OCI-LY3 (cell line): ENCODE measurements around the gene ZC3H13.

Experiments used
- H2AFZ ChIP-seq: fragments of 200-600, 300-600 bp; shearing (Covaris generic); 2 replicates; pipeline ENCODE4 v1.6.0; 2014; ENCODE audit warnings: antibody characterized with exemption, low read depth, low read length
- H3K27ac ChIP-seq: fragments of 200-600, 300-600 bp; sonication (generic); 2 replicates; pipeline ENCODE4 v1.5.1; 2014; ENCODE audit warnings: mild to moderate bottlenecking, low read length, moderate library complexity, mixed read lengths
- H3K27me3 ChIP-seq: fragments of 200-600, 300-600 bp; sonication (generic); 2 replicates; pipeline ENCODE4 v1.6.1; 2014; ENCODE audit warnings: low read depth, low read length, mixed read lengths
- H3K36me3 ChIP-seq: fragments of 200-600, 300-600 bp; sonication (generic); replicated peaks from 2 replicates; pipeline ENCODE3; 2014; ENCODE audit warnings: low read depth, low read length, mixed read lengths
- H3K4me1 ChIP-seq: fragments of 300-600, 200-600 bp; sonication (generic); 2 replicates; pipeline ENCODE4 v1.6.1; 2014; ENCODE audit warnings: low read length, mixed read lengths
- H3K4me2 ChIP-seq: fragments of 200-600, 300-600 bp; sonication (generic); 2 replicates; pipeline ENCODE4 v1.6.1; 2014; ENCODE audit warnings: low read length, mixed read lengths
- H3K4me3 ChIP-seq: fragments of 300-600, 200-600 bp; sonication (generic); 2 replicates; pipeline ENCODE4 v1.5.1; 2014; ENCODE audit warnings: antibody characterized with exemption, mild to moderate bottlenecking, low read length, moderate library complexity
- H3K79me2 ChIP-seq: fragments of 300-600, 200-600 bp; shearing (Covaris generic); 2 replicates; pipeline ENCODE4 v1.6.1; 2014; ENCODE audit warnings: mild to moderate bottlenecking, low read length, mixed read lengths
- H3K9ac ChIP-seq: fragments of 300-600, 200-600 bp; shearing (Covaris generic); 2 replicates; pipeline ENCODE4 v1.6.0; 2014; ENCODE audit warnings: mild to moderate bottlenecking, low read length, moderate library complexity
- H3K9me3 ChIP-seq: fragments of 200-600, 300-600 bp; shearing (Covaris generic); 2 replicates; pipeline ENCODE4 v1.6.1; 2014; ENCODE audit warnings: low read length, mixed read lengths; ENCODE audit not compliant: insufficient read depth
- H4K20me1 ChIP-seq: fragments of 200-600, 300-600 bp; sonication (generic); 2 replicates; pipeline ENCODE4 v1.6.1; 2016; ENCODE audit warnings: low read length, mixed read lengths; ENCODE audit not compliant: insufficient read depth
- EZH2phosphoT487 ChIP-seq: fragments of 200-600 bp; shearing (Covaris generic); IDR thresholded peaks from 2 replicates; pipeline ENCODE4 v1.6.1; 2018; ENCODE audit warnings: antibody characterized with exemption, mixed run types, low read depth
- TF ChIP-seq, protein P1 (sequence below): fragments of 200-600, 300-600 bp; sonication (generic); IDR thresholded peaks from 2 replicates; pipeline ENCODE4 v1.5.1; 2014; ENCODE audit warnings: antibody characterized with exemption, low read length, low read depth

The ZC3H13 gene

DNA sequence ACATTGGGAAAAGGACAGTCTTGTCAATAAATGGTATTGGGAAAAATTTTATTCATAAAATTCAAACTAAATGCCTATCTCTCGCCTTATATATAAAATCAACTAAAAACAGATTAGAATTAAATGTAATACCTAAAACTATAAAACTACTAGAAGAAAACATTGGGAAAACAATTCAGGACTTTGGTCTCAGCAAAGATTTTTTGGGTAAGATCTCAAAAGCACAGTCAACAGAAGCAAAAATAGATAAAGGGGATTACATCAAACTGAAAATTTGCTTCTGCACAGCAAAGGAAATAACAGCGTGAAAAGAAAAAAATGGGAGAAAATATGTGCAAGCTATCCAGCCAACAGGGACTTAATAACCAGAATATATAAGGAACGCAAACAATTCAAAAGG, 24.3 kb upstream of the ZC3H13 start:
- peaks cover 32% of the 10 kb centered on the region for H3K4me1 ChIP-seq
- H3K4me2 ChIP-seq = no peak overlapping the region
- no peaks in the 10 kb centered on the region for H3K9me3 ChIP-seq
- no peaks in the 10 kb centered on the region for H3K79me2 ChIP-seq
- no peak overlapping the region for H3K27ac ChIP-seq
- no peaks in the 10 kb centered on the region for H3K27me3 ChIP-seq
- no peaks in the 10 kb centered on the region for H3K36me3 ChIP-seq
- no peak overlapping the region for H3K4me3 ChIP-seq
- no peak overlapping the region for H3K9ac ChIP-seq
- no peaks in the 10 kb centered on the region for H4K20me1 ChIP-seq
- no peak overlapping the region for H2AFZ ChIP-seq
- TF ChIP-seq, protein P1, sequence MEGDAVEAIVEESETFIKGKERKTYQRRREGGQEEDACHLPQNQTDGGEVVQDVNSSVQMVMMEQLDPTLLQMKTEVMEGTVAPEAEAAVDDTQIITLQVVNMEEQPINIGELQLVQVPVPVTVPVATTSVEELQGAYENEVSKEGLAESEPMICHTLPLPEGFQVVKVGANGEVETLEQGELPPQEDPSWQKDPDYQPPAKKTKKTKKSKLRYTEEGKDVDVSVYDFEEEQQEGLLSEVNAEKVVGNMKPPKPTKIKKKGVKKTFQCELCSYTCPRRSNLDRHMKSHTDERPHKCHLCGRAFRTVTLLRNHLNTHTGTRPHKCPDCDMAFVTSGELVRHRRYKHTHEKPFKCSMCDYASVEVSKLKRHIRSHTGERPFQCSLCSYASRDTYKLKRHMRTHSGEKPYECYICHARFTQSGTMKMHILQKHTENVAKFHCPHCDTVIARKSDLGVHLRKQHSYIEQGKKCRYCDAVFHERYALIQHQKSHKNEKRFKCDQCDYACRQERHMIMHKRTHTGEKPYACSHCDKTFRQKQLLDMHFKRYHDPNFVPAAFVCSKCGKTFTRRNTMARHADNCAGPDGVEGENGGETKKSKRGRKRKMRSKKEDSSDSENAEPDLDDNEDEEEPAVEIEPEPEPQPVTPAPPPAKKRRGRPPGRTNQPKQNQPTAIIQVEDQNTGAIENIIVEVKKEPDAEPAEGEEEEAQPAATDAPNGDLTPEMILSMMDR = no peak
- TF ChIP-seq EZH2phosphoT487 = no peak

DNA sequence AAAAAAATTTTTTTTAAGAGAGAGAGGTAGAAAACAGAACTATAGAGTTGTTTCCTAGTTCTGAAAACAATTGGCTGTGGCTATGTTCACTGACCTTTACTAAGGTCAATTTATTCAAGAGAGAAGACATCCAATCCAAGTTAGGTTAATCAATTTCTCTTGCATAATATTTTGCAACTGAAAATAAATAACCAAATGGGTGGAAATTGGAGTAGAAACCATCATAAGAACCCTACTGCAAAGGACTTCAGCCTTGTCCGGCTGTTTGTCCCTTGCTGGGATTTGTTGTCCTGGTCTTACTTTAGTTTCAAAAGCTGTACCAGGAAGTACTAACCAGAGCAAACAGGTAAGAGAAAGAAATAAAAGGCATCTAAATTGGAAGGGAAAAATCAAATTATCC, 23.3 kb upstream of the ZC3H13 start:
- Histone ChIP-seq H3K9me3 (no peaks in the 10 kb centered on the region), H4K20me1 (no peaks in the 10 kb centered on the region)

DNA sequence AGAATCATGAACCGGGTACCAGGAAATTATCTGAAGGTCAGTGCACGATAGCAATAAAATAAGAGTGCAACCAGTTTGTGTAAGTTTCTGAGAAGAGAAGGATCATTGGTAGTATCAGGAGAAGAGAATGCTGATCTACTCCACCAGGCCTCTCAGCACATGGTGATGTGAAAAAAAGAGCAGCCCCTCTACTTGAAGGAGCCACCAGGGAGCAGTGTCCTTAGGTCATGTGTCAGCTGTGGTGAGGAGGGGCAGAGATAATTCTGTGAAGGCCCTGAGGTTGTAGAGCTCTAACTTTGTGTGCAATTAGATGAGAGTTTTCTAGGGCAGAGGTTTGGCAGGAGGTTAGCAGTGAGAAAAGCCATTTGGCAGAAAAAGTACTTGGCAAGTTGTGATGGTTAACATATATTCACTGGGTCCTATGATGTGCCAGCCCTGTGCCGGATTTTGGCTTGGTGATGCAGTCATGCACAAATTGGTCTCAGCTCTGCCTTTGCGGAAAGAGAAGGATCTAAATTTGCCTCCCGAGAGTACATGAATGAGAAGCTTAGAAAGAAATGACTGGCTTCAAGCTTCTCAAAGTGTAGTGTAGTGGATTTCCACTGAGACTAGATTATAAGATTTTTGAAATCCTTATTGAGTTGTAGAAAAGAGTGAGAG, 19.2 kb upstream of the ZC3H13 start:
- no peaks in the 10 kb centered on the region for H3K9me3 ChIP-seq
- H3K27me3 ChIP-seq = no peaks in the 10 kb centered on the region
- H2AFZ ChIP-seq = peak overlapping the region; percentile 59
- peak overlapping the region; percentile 82 for H3K27ac ChIP-seq
- H3K36me3 ChIP-seq = no peaks in the 10 kb centered on the region
- no peaks in the 10 kb centered on the region for H4K20me1 ChIP-seq
- TF ChIP-seq, protein P1 = peak; percentile 73
- TF ChIP-seq EZH2phosphoT487 = no peak
- no peaks in the 10 kb centered on the region for H3K79me2 ChIP-seq
- H3K4me1 ChIP-seq = peaks cover 30% of the 10 kb centered on the region
- peak overlapping the region; percentile 39 for H3K4me3 ChIP-seq
- peak overlapping the region; percentile 35 for H3K9ac ChIP-seq
- H3K4me2 ChIP-seq = peak overlapping the region; percentile 73

More for the DNA sequence above, 23.3 kb upstream of the ZC3H13 start:
- no peak overlapping the region for H3K9ac ChIP-seq
- no peak overlapping the region for H3K4me3 ChIP-seq
- no peak overlapping the region for H2AFZ ChIP-seq
- H3K79me2 ChIP-seq = no peaks in the 10 kb centered on the region
- H3K36me3 ChIP-seq = no peaks in the 10 kb centered on the region
- TF ChIP-seq, protein P1 = no peak
- TF ChIP-seq EZH2phosphoT487 = no peak
- H3K4me2 ChIP-seq = no peak overlapping the region
- peaks cover 42% of the 10 kb centered on the region for H3K4me1 ChIP-seq
- H3K27ac ChIP-seq = no peak overlapping the region
- H3K27me3 ChIP-seq = no peaks in the 10 kb centered on the region

DNA sequence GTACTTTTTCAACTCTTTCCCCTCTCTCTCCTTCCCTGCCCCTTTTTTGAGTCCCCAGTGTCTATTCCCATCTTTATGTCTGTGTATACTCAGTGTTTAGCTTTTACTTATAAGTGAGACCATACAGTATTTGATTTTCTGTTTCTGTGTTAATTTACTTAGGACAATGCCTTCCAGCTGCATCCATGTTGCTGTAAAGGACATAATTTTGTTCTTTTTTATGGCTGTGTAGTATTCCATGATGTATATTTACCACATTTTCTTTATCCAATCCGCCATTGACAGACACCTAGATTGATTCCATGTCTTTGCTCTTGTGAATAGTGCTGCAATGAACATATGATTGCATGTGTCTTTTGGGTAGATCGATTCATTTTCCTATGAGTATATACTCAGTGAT, 10.7 kb upstream of the ZC3H13 start:
- Histone ChIP-seq H3K4me2 (no peak overlapping the region), H3K27ac (no peak overlapping the region), H3K4me1 (no peaks in the 10 kb centered on the region), H3K79me2 (no peaks in the 10 kb centered on the region), H3K9ac (no peak overlapping the region), H3K27me3 (no peaks in the 10 kb centered on the region), H3K36me3 (no peaks in the 10 kb centered on the region), H3K9me3 (no peaks in the 10 kb centered on the region), H4K20me1 (no peaks in the 10 kb centered on the region), H3K4me3 (no peak overlapping the region), H2AFZ (no peak overlapping the region)
- no peak for TF ChIP-seq EZH2phosphoT487
- TF ChIP-seq, protein P1 = no peak
